ENCODE results near the gene MIDN.

- TF ChIP-seq CTCF (IDR thresholded peaks at IDR 0.05) (no peak), POLR2AphosphoS5 (IDR thresholded peaks at IDR 0.05) (peak in 1 of 2 donors; percentile 76)
Measured at GRCh38 chr19:1264801-1265614, 16.6 kb downstream of the MIDN start.

Measured in upper lobe of left lung (tissue), 4 donors.